Spleen (tissue), 11 donors: ENCODE measurements around the gene MAMSTR. TPM values are rescaled to one million over a fixed set of nuclear protein-coding genes. Genes with fewer than 3 reads are reported as not detected.

Experiments used
- DNase-seq: peaks from one replicate; pipeline ENCODE4 v3.0.0-alpha.2; 2020
- H3K27ac ChIP-seq, 8 donors: fragments of 200-600 bp; sonication (generic) in 7 of 8; 1 replicate in 4 of 8; 2 replicates in 4 of 8; pipeline versions ENCODE4 v1.5.0 to v1.8.0; 2016 to 2021; ENCODE audit warnings: inconsistent platforms in 4 of 8, mild to moderate bottlenecking in 4 of 8, moderate library complexity in 1 of 8
- H3K27me3 ChIP-seq, 7 donors: fragments of 200-600 bp; sonication (generic) in 6 of 7; replicated peaks in 1 of 7; 1 replicate in 4 of 7; 2 replicates in 3 of 7; pipeline versions ENCODE4 v1.5.0 to v1.8.0; 2016 to 2021; ENCODE audit warnings: inconsistent platforms in 3 of 7, mild to moderate bottlenecking in 1 of 7
- H3K36me3 ChIP-seq, 6 donors: fragments of 200-600 bp; sonication (generic) in 5 of 6; 1 replicate in 4 of 6; 2 replicates in 2 of 6; pipeline versions ENCODE4 v1.5.0 to v1.8.0; 2016 to 2021; ENCODE audit warnings: inconsistent platforms in 2 of 6
- H3K4me1 ChIP-seq, 6 donors: fragments of 200-600 bp; sonication (generic) in 5 of 6; 1 replicate in 3 of 6; 2 replicates in 3 of 6; pipeline versions ENCODE4 v1.5.0 to v1.8.0; 2016 to 2021; ENCODE audit warnings: inconsistent platforms in 3 of 6
- H3K4me3 ChIP-seq, 8 donors: fragments of 200-600 bp; sonication (generic) in 7 of 8; 1 replicate in 4 of 8; 2 replicates in 4 of 8; pipeline versions ENCODE4 v1.5.0 to v1.8.0; 2016 to 2021; ENCODE audit warnings: inconsistent platforms in 4 of 8, mild to moderate bottlenecking in 4 of 8, moderate library complexity in 2 of 8
- H3K9me3 ChIP-seq, 8 donors: fragments of 200-600 bp; sonication (generic) in 7 of 8; 1 replicate in 4 of 8; 2 replicates in 4 of 8; pipeline versions ENCODE4 v1.5.0 to v1.8.0; 2016 to 2021; ENCODE audit warnings: inconsistent platforms in 4 of 8
- POLR2A ChIP-seq, 3 donors: fragments of 450-650 bp; IDR thresholded peaks; one replicate each; pipeline ENCODE4 v1.5.1; 2017; ENCODE audit warnings: antibody characterized with exemption in 3 of 3, mild to moderate bottlenecking in 1 of 3
- POLR2AphosphoS5 ChIP-seq, 3 donors: sonication (generic); formaldehyde crosslinking; IDR thresholded peaks; one replicate each; pipeline ENCODE4 v1.5.1; 2017; ENCODE audit warnings: antibody characterized with exemption in 3 of 3
- WGBS, 5 donors: extraction: QIAGEN DNeasy Blood & Tissue Kit in 3 of 5; methylation state at CpG; one replicate each; pipeline versions ENCODE4 v1.1.5 to v1.1.7; 2013 to 2018; 5-methylcytosine and 5-hydroxymethylcytosine counted together
- intact Hi-C: fragments of 100-400 bp; cut with DNase I; formaldehyde crosslinking; loops from one replicate; pipeline ENCODE4 v1.15.0; 2023; ENCODE audit warnings: low total_unique reads
- polyA plus RNA-seq, 3 donors: library from polyadenylated mRNA; stranded (reverse); fragments of 200-250 nt; gene quantifications; one replicate each; pipeline ENCODE4 v1.2.1, GENCODE V29; 2013
- total RNA-seq, 7 donors: library from RNA; depleted of rRNA in 3 of 7; stranded (reverse); fragments of >200 nt in 3 of 7; fragmentation: NEBNext Ultra II Directional in 4 of 7; extraction: Animal tissue kit (Norgen Biotek cat#: 25700) in 4 of 7; gene quantifications; one replicate each; pipeline versions ENCODE4 v1.1.0 to v1.2.1, GENCODE V29; 2016 to 2021
- TF ChIP-seq, protein P1 (sequence below), 11 experiments: fragments of 200-600 bp in 7 of 11; fragments of 450-650 bp in 4 of 11; sonication (generic) in 4 of 11; IDR thresholded peaks in 8 of 11; conservative IDR thresholded peaks in 3 of 11; 1 replicate in 7 of 11; 2 replicates in 4 of 11; pipeline versions ENCODE4 v1.4.0 to v1.8.0; 2016 to 2021; ENCODE audit warnings: antibody characterized with exemption in 11 of 11, inconsistent platforms in 4 of 11, mild to moderate bottlenecking in 1 of 11
- donor health status: healthy with polysubstance abuse.
- donor health status: DM: no; HTN: no; CAD: no; lungs with moderate emphysema.
- donor health status: DM: no; HTN: no; CAD: no.
- donor health status: Bipolar disorder and iron deficiency.
- donor health status: healthy.
- donor health status: DM: no; HTN: no; CAD: no.
- donor health status: DM: yes; HTN: yes; CAD: no.

Gene MAMSTR
- total and polyA plus RNA-seq, 10 donors, result 0.93 to 10.7 (median 3.9) TPM

DNA sequence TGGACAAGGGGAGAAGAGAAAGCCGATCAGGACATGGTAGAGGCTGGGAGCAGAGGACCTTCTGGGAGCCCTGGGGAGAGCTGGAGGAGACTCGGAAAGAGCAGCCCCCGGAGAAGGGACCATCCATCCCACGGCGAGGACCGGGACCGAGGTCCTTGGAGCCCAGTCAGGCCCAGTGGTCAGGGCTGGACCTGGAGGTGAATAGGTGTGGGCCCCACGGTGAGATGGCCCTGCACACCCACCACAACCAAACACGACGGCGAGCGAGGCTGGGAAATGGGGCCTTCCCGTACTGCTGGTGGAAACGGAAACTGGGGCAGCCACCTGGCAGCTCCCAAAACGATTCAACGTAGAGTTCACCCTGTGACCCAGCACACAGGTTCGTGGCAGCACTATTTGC is 43.0 kb downstream of the MAMSTR start:
- H3K9me3 ChIP-seq, result no peaks in the 10 kb centered on the region
- no peak overlapping the region for H3K27ac ChIP-seq
- DNase-seq, result no peak
- peaks cover 7 to 19% (median 13%) of the 10 kb centered on the region in 6 donors for H3K4me1 ChIP-seq
- no peak for TF ChIP-seq POLR2AphosphoS5 (IDR thresholded peaks at IDR 0.05)
- no peak for TF ChIP-seq POLR2A (IDR thresholded peaks at IDR 0.05)
- TF ChIP-seq, protein P1, sequence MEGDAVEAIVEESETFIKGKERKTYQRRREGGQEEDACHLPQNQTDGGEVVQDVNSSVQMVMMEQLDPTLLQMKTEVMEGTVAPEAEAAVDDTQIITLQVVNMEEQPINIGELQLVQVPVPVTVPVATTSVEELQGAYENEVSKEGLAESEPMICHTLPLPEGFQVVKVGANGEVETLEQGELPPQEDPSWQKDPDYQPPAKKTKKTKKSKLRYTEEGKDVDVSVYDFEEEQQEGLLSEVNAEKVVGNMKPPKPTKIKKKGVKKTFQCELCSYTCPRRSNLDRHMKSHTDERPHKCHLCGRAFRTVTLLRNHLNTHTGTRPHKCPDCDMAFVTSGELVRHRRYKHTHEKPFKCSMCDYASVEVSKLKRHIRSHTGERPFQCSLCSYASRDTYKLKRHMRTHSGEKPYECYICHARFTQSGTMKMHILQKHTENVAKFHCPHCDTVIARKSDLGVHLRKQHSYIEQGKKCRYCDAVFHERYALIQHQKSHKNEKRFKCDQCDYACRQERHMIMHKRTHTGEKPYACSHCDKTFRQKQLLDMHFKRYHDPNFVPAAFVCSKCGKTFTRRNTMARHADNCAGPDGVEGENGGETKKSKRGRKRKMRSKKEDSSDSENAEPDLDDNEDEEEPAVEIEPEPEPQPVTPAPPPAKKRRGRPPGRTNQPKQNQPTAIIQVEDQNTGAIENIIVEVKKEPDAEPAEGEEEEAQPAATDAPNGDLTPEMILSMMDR (IDR thresholded peaks at IDR 0.05 in 8 of 11, conservative IDR thresholded peaks at IDR 0.05 in 3 of 11), result no peak
- no peaks in the 10 kb centered on the region for H3K36me3 ChIP-seq
- no peak overlapping the region for H3K4me3 ChIP-seq
- no peaks in the 10 kb centered on the region for H3K27me3 ChIP-seq
- WGBS, 5 donors, result 88 to 92% (median 89%) methylated on average over 16 to 17 of the region's 17 CpGs
- intact Hi-C loops, result no loop called here

- DNase-seq, result peak; percentile 89
- Histone ChIP-seq H3K4me3 (no peak overlapping the region), H3K9me3 (no peaks in the 10 kb centered on the region), H3K27me3 (no peaks in the 10 kb centered on the region), H3K36me3 (no peaks in the 10 kb centered on the region), H3K27ac (peak overlapping the region; percentile 6 to 77 (median 64)), H3K4me1 (peaks cover 7 to 19% (median 13%) of the 10 kb centered on the region in 6 donors)
- no peak for TF ChIP-seq POLR2A (IDR thresholded peaks at IDR 0.05)
- TF ChIP-seq, protein P1 (IDR thresholded peaks at IDR 0.05 in 8 of 11, conservative IDR thresholded peaks at IDR 0.05 in 3 of 11), result peak; percentile 64 to 93 (median 89)
- TF ChIP-seq POLR2AphosphoS5 (IDR thresholded peaks at IDR 0.05), result peak; percentile 53 to 80 (median 72)
- 30 to 42% (median 36%) methylated on average over 24 to 28 of the region's 28 CpGs for WGBS, 5 donors
- intact Hi-C loops, result no loop called here
Measured at GRCh38 chr19:48674921-48675824, 44.4 kb downstream of the MAMSTR start.

DNA sequence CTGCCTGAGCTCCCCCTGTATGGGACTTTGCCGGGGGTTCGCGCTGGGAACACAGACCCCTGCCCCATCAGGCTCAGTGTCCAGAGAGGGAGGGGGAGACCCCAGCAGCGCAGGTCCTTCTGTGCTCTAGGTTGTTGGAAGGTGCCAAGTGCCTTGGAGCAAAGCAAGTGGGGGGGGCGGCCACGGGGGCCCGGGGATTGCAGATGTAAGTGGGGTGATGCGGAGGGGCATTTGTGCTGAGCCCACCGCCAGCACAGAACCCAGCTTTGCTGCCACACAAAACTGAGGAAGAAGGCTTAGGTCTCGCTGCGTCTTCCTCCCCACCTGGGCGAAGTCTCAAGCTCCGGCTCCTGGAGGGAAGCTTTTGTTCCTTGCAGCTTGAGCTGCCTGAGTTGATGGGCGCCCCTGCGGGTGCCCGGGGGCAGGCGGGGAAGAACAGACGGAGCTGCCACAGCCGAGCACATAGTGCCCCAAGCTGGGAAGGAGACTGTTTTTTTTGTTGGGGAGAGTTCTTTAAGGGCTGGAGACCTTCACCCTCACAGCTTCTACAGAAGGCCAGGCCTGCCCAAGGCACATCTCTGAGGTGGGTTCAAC is 45.2 kb downstream of the MAMSTR start:
- Histone ChIP-seq H3K27ac (peak overlapping the region in 6 of 8 donors; percentile 58 to 77 (median 70)), H3K4me3 (no peak overlapping the region), H3K36me3 (no peaks in the 10 kb centered on the region), H3K9me3 (no peaks in the 10 kb centered on the region), H3K27me3 (no peaks in the 10 kb centered on the region), H3K4me1 (peaks cover 7 to 19% (median 13%) of the 10 kb centered on the region in 6 donors)
- WGBS, 5 donors, result 88 to 93% (median 91%) methylated on average over 7 to 19 of the region's 19 CpGs
- intact Hi-C loops, result no loop called here
- DNase-seq, result no peak
- TF ChIP-seq POLR2AphosphoS5 (IDR thresholded peaks at IDR 0.05), result no peak
- TF ChIP-seq, protein P1 (IDR thresholded peaks at IDR 0.05 in 8 of 11, conservative IDR thresholded peaks at IDR 0.05 in 3 of 11), result no peak
- TF ChIP-seq POLR2A (IDR thresholded peaks at IDR 0.05), result no peak
